NCI-H2196 (cell line): Measurements from ENCODE around the gene AQR.
"Not testable (repeated sequence)": the region's sequence is repeated elsewhere in the genome, so short reads cannot be mapped to it uniquely, and the experiment has no call there.

Source experiments
- DNase-seq: peaks from one replicate; lab custom pipeline; 2025; ENCODE audit not compliant: unreplicated experiment; lab: John Stamatoyannopoulos, UW

Gene AQR

GRCh38 chr15:34820110-34820509 is 149.4 kb downstream of the AQR start:
- DNase-seq = no peak

GRCh38 chr15:34818526-34818925 is 151.0 kb downstream of the AQR start:
- DNase-seq = no peak

- DNase-seq = no peak
Measured at GRCh38 chr15:34815836-34816235, 153.7 kb downstream of the AQR start.

- DNase-seq = no peak
Measured at GRCh38 chr15:34813446-34814190, 155.9 kb downstream of the AQR start.

GRCh38 chr15:34812868-34813365 is 156.6 kb downstream of the AQR start:
- not testable (repeated sequence) for DNase-seq

GRCh38 chr15:34812369-34812768 is 157.2 kb downstream of the AQR start:
- no peak for DNase-seq

GRCh38 chr15:34810443-34811129 is 159.0 kb downstream of the AQR start:
- no peak for DNase-seq

GRCh38 chr15:34809186-34809585 is 160.4 kb downstream of the AQR start:
- no peak for DNase-seq

- DNase-seq = no peak
Measured at GRCh38 chr15:34808016-34808415, 161.5 kb downstream of the AQR start.

GRCh38 chr15:34807241-34807640 is 162.3 kb downstream of the AQR start:
- DNase-seq = not testable (repeated sequence)

GRCh38 chr15:34804776-34805175 is 164.8 kb downstream of the AQR start:
- no peak for DNase-seq

GRCh38 chr15:34804113-34804512 is 165.4 kb downstream of the AQR start:
- DNase-seq = no peak

- no peak for DNase-seq
Measured at GRCh38 chr15:34802803-34803750, 166.5 kb downstream of the AQR start.

GRCh38 chr15:34802371-34802770 is 167.2 kb downstream of the AQR start:
- no peak for DNase-seq
